GM23338 (cell line): ENCODE data around the gene IGF2R. TPM values are rescaled to one million over a fixed set of nuclear protein-coding genes. Genes with fewer than 3 reads are reported as not detected.

Experiments used
- ATAC-seq: fragments of 200-7000 bp; cut with Tn5 transposase; 3 replicates; pipeline ENCODE4 v1.9.1; 2020
- DNase-seq: peaks from one replicate; pipeline ENCODE4 v3.0.0-alpha.2; 2015; ENCODE audit warnings: low spot score
- H2AFZ ChIP-seq: fragments of 200-600 bp; sonication (generic); 2 replicates; pipeline ENCODE4 v1.8.0; 2016; ENCODE audit warnings: antibody characterized with exemption, mild to moderate bottlenecking, moderate library complexity
- H3F3A ChIP-seq: fragments of 200-600 bp; sonication (generic); replicated peaks from 2 replicates; pipeline ENCODE4 v1.8.0; 2017; ENCODE audit warnings: antibody characterized with exemption, mixed run types, low read depth
- H3K27ac ChIP-seq: fragments of 200-600 bp; sonication (generic); 2 replicates; pipeline ENCODE4 v1.6.1; 2016; ENCODE audit warnings: low read depth
- H3K27me3 ChIP-seq: fragments of 200-600 bp; sonication (generic); 2 replicates; pipeline ENCODE4 v1.8.0; 2016; ENCODE audit warnings: mild to moderate bottlenecking, mixed run types, moderate library complexity; ENCODE audit not compliant: insufficient read depth
- H3K36me3 ChIP-seq: fragments of 200-600 bp; sonication (generic); 2 replicates; pipeline ENCODE4 v1.8.0; 2016; ENCODE audit warnings: mild to moderate bottlenecking; ENCODE audit not compliant: insufficient read depth
- H3K4me1 ChIP-seq: fragments of 200-600 bp; sonication (generic); 2 replicates; pipeline ENCODE4 v1.8.0; 2016; ENCODE audit warnings: mild to moderate bottlenecking, moderate library complexity; ENCODE audit not compliant: insufficient read depth
- H3K4me2 ChIP-seq: fragments of 200-600 bp; sonication (generic); 2 replicates; pipeline ENCODE4 v1.7.1; 2017; ENCODE audit warnings: mixed run types
- H3K4me3 ChIP-seq: fragments of 200-600 bp; sonication (generic); 2 replicates; pipeline ENCODE4 v1.6.1; 2016; ENCODE audit warnings: mixed run types
- H3K79me2 ChIP-seq: fragments of 200-600 bp; sonication (generic); replicated peaks from 2 replicates; pipeline ENCODE4 v1.8.0; 2017; ENCODE audit warnings: mild to moderate bottlenecking; ENCODE audit not compliant: insufficient read depth
- H3K9me2 ChIP-seq: fragments of 200-600 bp; sonication (generic); 2 replicates; pipeline ENCODE4 v1.8.0; 2017; ENCODE audit not compliant: insufficient read depth
- H4K20me1 ChIP-seq: fragments of 200-600 bp; sonication (generic); replicated peaks from 2 replicates; pipeline ENCODE4 v1.8.0; 2017; ENCODE audit warnings: mild to moderate bottlenecking; ENCODE audit not compliant: insufficient read depth
- H3K27ac Mint-ChIP-seq: 2 replicates; pipeline ENCODE4 v1.8.0; 2020; ENCODE audit warnings: inconsistent platforms, mild to moderate bottlenecking, moderate library complexity, mixed read lengths
- H3K27me3 Mint-ChIP-seq: 3 replicates; pipeline ENCODE4 v1.8.0; 2022; ENCODE audit warnings: low read depth, mild to moderate bottlenecking, moderate library complexity, mixed read lengths, inconsistent platforms; ENCODE audit not compliant: insufficient read depth, poor library complexity
- H3K36me3 Mint-ChIP-seq: 3 replicates; pipeline ENCODE4 v1.8.0; 2021; ENCODE audit warnings: low read depth, mild to moderate bottlenecking, inconsistent platforms, moderate library complexity, mixed read lengths
- H3K4me1 Mint-ChIP-seq: 3 replicates; pipeline ENCODE4 v1.8.0; 2020; ENCODE audit warnings: mild to moderate bottlenecking, inconsistent platforms, mixed read lengths
- H3K4me3 Mint-ChIP-seq: 3 replicates; pipeline ENCODE4 v1.8.0; 2021; ENCODE audit warnings: moderate library complexity, mild to moderate bottlenecking, inconsistent platforms, mixed read lengths
- H3K9me3 Mint-ChIP-seq: 3 replicates; pipeline ENCODE4 v1.8.0; 2020; ENCODE audit warnings: moderate library complexity, mild to moderate bottlenecking, inconsistent platforms, mixed read lengths
- CREB1 ChIP-seq: fragments of 250-450 bp; sonication (Bioruptor Pico); IDR thresholded peaks from 2 replicates; pipeline ENCODE4 v1.5.0; 2020; ENCODE audit warnings: low read depth, mild to moderate bottlenecking, moderate library complexity
- ETS1 ChIP-seq: IDR thresholded peaks from 2 replicates; pipeline ENCODE4 v1.6.1; 2016; ENCODE audit warnings: antibody characterized with exemption
- EZH2 ChIP-seq: fragments of 200-600 bp; sonication (generic); IDR thresholded peaks from one replicate; pipeline ENCODE4 v1.8.0; 2017; ENCODE audit warnings: antibody characterized with exemption, mild to moderate bottlenecking, low read depth; ENCODE audit not compliant: unreplicated experiment
- EZH2phosphoT487 ChIP-seq: fragments of 200-600 bp; sonication (generic); IDR thresholded peaks from one replicate; pipeline ENCODE4 v1.8.1; 2018; ENCODE audit warnings: antibody characterized with exemption; ENCODE audit not compliant: unreplicated experiment
- JUNB ChIP-seq: IDR thresholded peaks from one replicate; pipeline ENCODE4 v1.6.1; 2016; ENCODE audit warnings: antibody characterized with exemption; ENCODE audit not compliant: unreplicated experiment
- NANOG ChIP-seq: IDR thresholded peaks from 2 replicates; pipeline ENCODE4 v1.6.1; 2016; ENCODE audit warnings: antibody characterized with exemption, borderline replicate concordance
- POLR2AphosphoS5 ChIP-seq: IDR thresholded peaks from 2 replicates; pipeline ENCODE4 v1.6.1; 2016; ENCODE audit warnings: antibody characterized with exemption, low read depth
- STAT1 ChIP-seq: IDR thresholded peaks from one replicate; pipeline ENCODE4 v1.6.1; 2016; ENCODE audit warnings: antibody characterized with exemption; ENCODE audit not compliant: unreplicated experiment
- ZNF114 ChIP-seq: fragments of 250-450 bp; sonication (Bioruptor Pico); IDR thresholded peaks from 2 replicates; pipeline ENCODE4 v1.5.0; 2020; ENCODE audit warnings: mild to moderate bottlenecking, moderate library complexity
- ZNF331 ChIP-seq: fragments of 250-450 bp; sonication (Bioruptor Pico); IDR thresholded peaks from 2 replicates; pipeline ENCODE4 v1.5.0; 2020; ENCODE audit warnings: low read depth, mild to moderate bottlenecking, moderate library complexity
- ZNF462 ChIP-seq: fragments of 250-450 bp; sonication (Bioruptor Pico); IDR thresholded peaks from 2 replicates; pipeline ENCODE4 v1.5.0; 2020; ENCODE audit warnings: mild to moderate bottlenecking, moderate library complexity
- polyA plus RNA-seq: library from polyadenylated mRNA; unstranded; fragments of >200 nt; fragmentation: Nextera tagmentation; extraction: Ambion mirVana; gene quantifications from 2 replicates; pipeline ENCODE4 v1.2.1, GENCODE V29; 2016
- total RNA-seq: library from RNA; depleted of rRNA; stranded (reverse); fragments of >200 nt; shearing (Covaris generic); gene quantifications from 2 replicates; pipeline ENCODE4 v1.2.3, GENCODE V29; 2014
- TF ChIP-seq, protein P1 (sequence below), 2 experiments: fragments of 200-600 bp in 1 of 2; sonication (generic) in 1 of 2; conservative IDR thresholded peaks; 2 replicates each; pipeline versions ENCODE4 v1.5.1 to v1.6.1; 2016 to 2017; ENCODE audit warnings: antibody characterized with exemption in 2 of 2, low read depth in 2 of 2, mild to moderate bottlenecking in 2 of 2, moderate library complexity in 1 of 2
- TF ChIP-seq, protein P2 (sequence below): IDR thresholded peaks from one replicate; pipeline ENCODE4 v1.6.1; 2018; ENCODE audit warnings: antibody characterized with exemption; ENCODE audit not compliant: unreplicated experiment

The IGF2R gene
- total and polyA plus RNA-seq, 2 experiments from 2014 or later = 12.5 to 76.4 TPM

GRCh38 chr6:160111806-160112205, 142.9 kb downstream of the IGF2R start:
- peaks cover 13% of the 10 kb centered on the region; the same call in 2 of the 3 replicates for H3K36me3 Mint-ChIP-seq
- Histone ChIP-seq H2AFZ (no peak overlapping the region), H3K27me3 (no peaks in the 10 kb centered on the region), H3K9me2 (no peaks in the 10 kb centered on the region), H3F3A (no peaks in the 10 kb centered on the region), H3K79me2 (no peaks in the 10 kb centered on the region), H3K4me3 (no peak overlapping the region), H3K27ac (peak overlapping the region; percentile 17; the same call in 1 of the 2 replicates), H3K4me1 (peaks cover 4% of the 10 kb centered on the region; the same call in 1 of the 2 replicates), H3K4me2 (no peak overlapping the region), H4K20me1 (no peaks in the 10 kb centered on the region), H3K36me3 (no peaks in the 10 kb centered on the region)
- peaks cover 3% of the 10 kb centered on the region; the same call in 1 of the 3 replicates for H3K9me3 Mint-ChIP-seq
- H3K27me3 Mint-ChIP-seq = peaks cover 5% of the 10 kb centered on the region
- TF ChIP-seq POLR2AphosphoS5 (no peak), ZNF114 (CRISPR knock-in tag) (no peak), ZNF462 (CRISPR knock-in tag) (no peak), EZH2 (no peak), JUNB (no peak), CREB1 (CRISPR knock-in tag) (no peak), STAT1 (no peak), NANOG (no peak), ZNF331 (CRISPR knock-in tag) (no peak), ETS1 (no peak), EZH2phosphoT487 (no peak)
- TF ChIP-seq, protein P1, sequence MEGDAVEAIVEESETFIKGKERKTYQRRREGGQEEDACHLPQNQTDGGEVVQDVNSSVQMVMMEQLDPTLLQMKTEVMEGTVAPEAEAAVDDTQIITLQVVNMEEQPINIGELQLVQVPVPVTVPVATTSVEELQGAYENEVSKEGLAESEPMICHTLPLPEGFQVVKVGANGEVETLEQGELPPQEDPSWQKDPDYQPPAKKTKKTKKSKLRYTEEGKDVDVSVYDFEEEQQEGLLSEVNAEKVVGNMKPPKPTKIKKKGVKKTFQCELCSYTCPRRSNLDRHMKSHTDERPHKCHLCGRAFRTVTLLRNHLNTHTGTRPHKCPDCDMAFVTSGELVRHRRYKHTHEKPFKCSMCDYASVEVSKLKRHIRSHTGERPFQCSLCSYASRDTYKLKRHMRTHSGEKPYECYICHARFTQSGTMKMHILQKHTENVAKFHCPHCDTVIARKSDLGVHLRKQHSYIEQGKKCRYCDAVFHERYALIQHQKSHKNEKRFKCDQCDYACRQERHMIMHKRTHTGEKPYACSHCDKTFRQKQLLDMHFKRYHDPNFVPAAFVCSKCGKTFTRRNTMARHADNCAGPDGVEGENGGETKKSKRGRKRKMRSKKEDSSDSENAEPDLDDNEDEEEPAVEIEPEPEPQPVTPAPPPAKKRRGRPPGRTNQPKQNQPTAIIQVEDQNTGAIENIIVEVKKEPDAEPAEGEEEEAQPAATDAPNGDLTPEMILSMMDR (conservative IDR thresholded peaks at IDR 0.05; ENCODE audit: low read depth in 2 of 2) = no peak
- TF ChIP-seq, protein P2, sequence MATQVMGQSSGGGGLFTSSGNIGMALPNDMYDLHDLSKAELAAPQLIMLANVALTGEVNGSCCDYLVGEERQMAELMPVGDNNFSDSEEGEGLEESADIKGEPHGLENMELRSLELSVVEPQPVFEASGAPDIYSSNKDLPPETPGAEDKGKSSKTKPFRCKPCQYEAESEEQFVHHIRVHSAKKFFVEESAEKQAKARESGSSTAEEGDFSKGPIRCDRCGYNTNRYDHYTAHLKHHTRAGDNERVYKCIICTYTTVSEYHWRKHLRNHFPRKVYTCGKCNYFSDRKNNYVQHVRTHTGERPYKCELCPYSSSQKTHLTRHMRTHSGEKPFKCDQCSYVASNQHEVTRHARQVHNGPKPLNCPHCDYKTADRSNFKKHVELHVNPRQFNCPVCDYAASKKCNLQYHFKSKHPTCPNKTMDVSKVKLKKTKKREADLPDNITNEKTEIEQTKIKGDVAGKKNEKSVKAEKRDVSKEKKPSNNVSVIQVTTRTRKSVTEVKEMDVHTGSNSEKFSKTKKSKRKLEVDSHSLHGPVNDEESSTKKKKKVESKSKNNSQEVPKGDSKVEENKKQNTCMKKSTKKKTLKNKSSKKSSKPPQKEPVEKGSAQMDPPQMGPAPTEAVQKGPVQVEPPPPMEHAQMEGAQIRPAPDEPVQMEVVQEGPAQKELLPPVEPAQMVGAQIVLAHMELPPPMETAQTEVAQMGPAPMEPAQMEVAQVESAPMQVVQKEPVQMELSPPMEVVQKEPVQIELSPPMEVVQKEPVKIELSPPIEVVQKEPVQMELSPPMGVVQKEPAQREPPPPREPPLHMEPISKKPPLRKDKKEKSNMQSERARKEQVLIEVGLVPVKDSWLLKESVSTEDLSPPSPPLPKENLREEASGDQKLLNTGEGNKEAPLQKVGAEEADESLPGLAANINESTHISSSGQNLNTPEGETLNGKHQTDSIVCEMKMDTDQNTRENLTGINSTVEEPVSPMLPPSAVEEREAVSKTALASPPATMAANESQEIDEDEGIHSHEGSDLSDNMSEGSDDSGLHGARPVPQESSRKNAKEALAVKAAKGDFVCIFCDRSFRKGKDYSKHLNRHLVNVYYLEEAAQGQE = no peak
- ATAC-seq (peak; percentile 92), DNase-seq (peak; percentile 90)
- H3K4me3 Mint-ChIP-seq = no peak overlapping the region
- peak overlapping the region; percentile 68; the same call in 1 of the 2 replicates for H3K27ac Mint-ChIP-seq
- peaks cover 15% of the 10 kb centered on the region; the same call in 2 of the 3 replicates for H3K4me1 Mint-ChIP-seq
